ENCODE results near the gene DNAH8. TPM values are rescaled to one million over a fixed set of nuclear protein-coding genes. Genes with fewer than 3 reads are reported as not detected.

Gene DNAH8
- total RNA-seq, 1 donor from 2014 or later, result 1.1 TPM

DNA sequence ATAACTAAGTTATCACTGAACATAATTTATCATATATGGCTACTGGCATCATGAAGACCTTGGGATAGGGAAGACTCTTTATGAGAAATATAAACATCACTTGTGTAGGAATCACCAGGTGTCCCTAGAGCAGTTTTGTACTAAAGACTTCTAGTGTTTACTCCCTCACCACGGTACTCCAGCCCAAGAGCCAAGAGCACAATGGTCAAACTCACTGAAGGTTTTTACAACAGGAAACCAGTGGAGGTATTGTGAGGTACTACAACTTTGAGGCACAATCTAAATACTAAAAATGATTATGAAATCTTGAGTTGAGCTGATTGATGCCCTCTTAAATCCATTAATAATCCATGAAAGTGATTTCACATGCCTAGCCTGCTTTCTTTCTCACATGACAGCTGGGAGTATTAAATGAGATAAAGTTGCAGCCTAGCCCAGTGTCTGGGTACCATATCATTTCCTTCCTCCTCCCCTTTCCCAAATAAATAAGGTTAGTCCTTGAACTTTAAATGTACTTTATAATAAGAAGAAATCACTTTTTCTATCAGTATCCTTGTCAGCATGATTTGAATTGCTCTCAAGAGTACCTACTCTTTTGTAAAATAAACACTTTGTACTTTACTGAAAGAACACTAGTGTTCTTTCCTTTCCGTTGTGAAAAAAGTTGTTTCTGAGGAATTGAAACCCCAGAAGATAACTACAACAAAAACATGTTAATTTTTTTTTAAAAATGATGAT is 38.7 kb upstream of the DNAH8 start:
- H3K27ac ChIP-seq, result no peak overlapping the region
- H3K79me2 ChIP-seq (ENCODE audit: low read depth), result no peaks in the 10 kb centered on the region
- no peaks in the 10 kb centered on the region for H3K27me3 Mint-ChIP-seq (ENCODE audit: insufficient read depth, low read depth)
- H3K27me3 ChIP-seq, result no peaks in the 10 kb centered on the region
- no peak overlapping the region for H3K9ac ChIP-seq
- TF ChIP-seq EZH2 (IDR thresholded peaks at IDR 0.05), result no peak
- TF ChIP-seq, protein P1, sequence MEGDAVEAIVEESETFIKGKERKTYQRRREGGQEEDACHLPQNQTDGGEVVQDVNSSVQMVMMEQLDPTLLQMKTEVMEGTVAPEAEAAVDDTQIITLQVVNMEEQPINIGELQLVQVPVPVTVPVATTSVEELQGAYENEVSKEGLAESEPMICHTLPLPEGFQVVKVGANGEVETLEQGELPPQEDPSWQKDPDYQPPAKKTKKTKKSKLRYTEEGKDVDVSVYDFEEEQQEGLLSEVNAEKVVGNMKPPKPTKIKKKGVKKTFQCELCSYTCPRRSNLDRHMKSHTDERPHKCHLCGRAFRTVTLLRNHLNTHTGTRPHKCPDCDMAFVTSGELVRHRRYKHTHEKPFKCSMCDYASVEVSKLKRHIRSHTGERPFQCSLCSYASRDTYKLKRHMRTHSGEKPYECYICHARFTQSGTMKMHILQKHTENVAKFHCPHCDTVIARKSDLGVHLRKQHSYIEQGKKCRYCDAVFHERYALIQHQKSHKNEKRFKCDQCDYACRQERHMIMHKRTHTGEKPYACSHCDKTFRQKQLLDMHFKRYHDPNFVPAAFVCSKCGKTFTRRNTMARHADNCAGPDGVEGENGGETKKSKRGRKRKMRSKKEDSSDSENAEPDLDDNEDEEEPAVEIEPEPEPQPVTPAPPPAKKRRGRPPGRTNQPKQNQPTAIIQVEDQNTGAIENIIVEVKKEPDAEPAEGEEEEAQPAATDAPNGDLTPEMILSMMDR (IDR thresholded peaks at IDR 0.05), result no peak
- no peak for TF ChIP-seq EZH2phosphoT487 (IDR thresholded peaks at IDR 0.05)
- no peak overlapping the region for H3K4me3 ChIP-seq
- DNase-seq (ENCODE audit: low spot score), result no peak
- no peaks in the 10 kb centered on the region for H3K4me1 ChIP-seq
- H3K9me3 ChIP-seq (ENCODE audit: low read depth), result no peaks in the 10 kb centered on the region
- no peak overlapping the region for H2AFZ ChIP-seq (replicated peaks)
- no peak overlapping the region for H3K27ac Mint-ChIP-seq
- H3K36me3 Mint-ChIP-seq, result peaks cover 27% of the 10 kb centered on the region
- no peaks in the 10 kb centered on the region for H3K9me3 Mint-ChIP-seq
- no peak overlapping the region for H3K4me2 ChIP-seq
- H3K36me3 ChIP-seq, result peaks cover 10% of the 10 kb centered on the region
- no peaks in the 10 kb centered on the region for H3K4me1 Mint-ChIP-seq
- H3K4me3 Mint-ChIP-seq, result no peak overlapping the region
- H4K20me1 ChIP-seq (ENCODE audit: low read depth), result peaks cover 16% of the 10 kb centered on the region
- H3F3A ChIP-seq (ENCODE audit: low read depth), result peaks cover 28% of the 10 kb centered on the region

DNA sequence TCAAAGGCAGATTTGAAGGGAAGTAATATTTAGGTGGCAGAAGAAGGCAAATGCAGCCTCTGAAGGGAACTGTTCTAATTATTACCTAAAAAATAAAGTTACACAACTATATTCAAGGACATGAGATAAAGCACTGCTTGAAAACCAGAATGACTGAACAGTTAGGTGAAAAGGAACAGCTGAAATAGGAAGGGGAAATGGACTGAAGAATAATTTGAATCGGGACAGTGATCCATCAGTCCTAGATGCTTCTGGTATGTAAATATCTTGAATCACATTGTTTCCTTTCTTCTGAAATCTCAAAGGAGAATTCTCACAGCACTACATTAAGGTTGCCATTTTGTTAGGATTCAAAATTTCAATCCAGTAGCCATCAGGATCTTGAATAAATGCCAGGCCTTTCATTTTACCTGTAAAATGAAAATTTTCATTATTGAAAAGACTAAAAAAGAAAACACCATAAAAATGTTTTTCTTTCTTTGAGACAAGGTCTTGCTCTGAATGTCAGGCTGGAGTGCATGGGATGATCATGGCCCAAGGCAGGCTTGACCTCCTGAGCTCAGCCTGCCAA is 38.1 kb upstream of the DNAH8 start:
- Histone ChIP-seq H3K79me2 (ENCODE audit: low read depth) (no peaks in the 10 kb centered on the region), H3K9me3 (ENCODE audit: low read depth) (no peaks in the 10 kb centered on the region), H3K27me3 (no peaks in the 10 kb centered on the region), H4K20me1 (ENCODE audit: low read depth) (peaks cover 15% of the 10 kb centered on the region), H3K9ac (no peak overlapping the region), H3K4me3 (no peak overlapping the region), H3K4me2 (no peak overlapping the region), H3K36me3 (peaks cover 13% of the 10 kb centered on the region), H3K27ac (no peak overlapping the region), H2AFZ (replicated peaks) (no peak overlapping the region), H3K4me1 (no peaks in the 10 kb centered on the region), H3F3A (ENCODE audit: low read depth) (peaks cover 27% of the 10 kb centered on the region)
- H3K4me1 Mint-ChIP-seq, result no peaks in the 10 kb centered on the region
- no peak overlapping the region for H3K27ac Mint-ChIP-seq
- H3K9me3 Mint-ChIP-seq, result no peaks in the 10 kb centered on the region
- DNase-seq (ENCODE audit: low spot score), result no peak
- no peak overlapping the region for H3K4me3 Mint-ChIP-seq
- peaks cover 33% of the 10 kb centered on the region for H3K36me3 Mint-ChIP-seq
- TF ChIP-seq, protein P1 (IDR thresholded peaks at IDR 0.05), result no peak
- no peak for TF ChIP-seq EZH2 (IDR thresholded peaks at IDR 0.05)
- TF ChIP-seq EZH2phosphoT487 (IDR thresholded peaks at IDR 0.05), result no peak
- H3K27me3 Mint-ChIP-seq (ENCODE audit: insufficient read depth, low read depth), result no peaks in the 10 kb centered on the region

DNA sequence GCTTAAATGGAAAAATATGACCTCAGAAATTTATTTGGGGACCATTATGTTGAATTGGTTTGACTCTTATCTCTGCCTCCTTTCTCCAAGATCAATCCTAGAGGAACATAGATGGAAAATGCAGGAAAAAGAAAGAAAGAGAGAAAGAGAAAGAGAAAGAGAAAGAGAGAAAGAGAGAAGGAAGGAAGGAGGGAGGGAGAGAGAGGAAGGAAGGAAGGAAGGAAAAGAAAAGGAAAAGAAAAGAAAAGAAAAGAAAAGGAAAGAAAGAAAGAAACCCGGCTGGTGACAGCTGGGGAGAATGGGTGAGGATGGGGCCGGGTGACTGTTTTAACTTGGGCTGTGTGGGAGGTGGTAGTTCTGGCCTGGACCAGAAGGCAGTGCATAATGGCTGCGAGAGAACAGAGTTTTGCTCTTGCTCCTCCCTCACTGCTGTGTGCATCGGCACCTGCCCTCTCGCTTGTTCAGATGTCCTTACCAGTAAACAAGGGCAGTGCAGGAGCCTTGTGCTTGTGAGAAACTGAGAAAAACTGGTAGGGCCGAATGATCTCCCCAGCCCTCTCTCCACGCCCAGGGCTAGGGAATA is 36.8 kb upstream of the DNAH8 start:
- no peaks in the 10 kb centered on the region for H3K27me3 Mint-ChIP-seq (ENCODE audit: insufficient read depth, low read depth)

More for the DNA sequence above, 36.8 kb upstream of the DNAH8 start:
- no peak overlapping the region for H3K4me2 ChIP-seq
- no peaks in the 10 kb centered on the region for H3K4me1 ChIP-seq
- Mint-ChIP-seq H3K4me1 (no peaks in the 10 kb centered on the region), H3K27ac (no peak overlapping the region), H3K9me3 (no peaks in the 10 kb centered on the region), H3K36me3 (peaks cover 39% of the 10 kb centered on the region), H3K4me3 (no peak overlapping the region)
- peaks cover 20% of the 10 kb centered on the region for H4K20me1 ChIP-seq (ENCODE audit: low read depth)
- H3K9me3 ChIP-seq (ENCODE audit: low read depth), result no peaks in the 10 kb centered on the region
- TF ChIP-seq EZH2 (IDR thresholded peaks at IDR 0.05), result no peak
- TF ChIP-seq, protein P1 (IDR thresholded peaks at IDR 0.05), result no peak
- TF ChIP-seq EZH2phosphoT487 (IDR thresholded peaks at IDR 0.05), result no peak
- no peak for DNase-seq (ENCODE audit: low spot score)
- no peak overlapping the region for H3K9ac ChIP-seq
- no peaks in the 10 kb centered on the region for H3K27me3 ChIP-seq
- peaks cover 25% of the 10 kb centered on the region for H3K36me3 ChIP-seq
- H3F3A ChIP-seq (ENCODE audit: low read depth), result peaks cover 20% of the 10 kb centered on the region
- no peak overlapping the region for H2AFZ ChIP-seq (replicated peaks)
- no peak overlapping the region for H3K4me3 ChIP-seq
- H3K79me2 ChIP-seq (ENCODE audit: low read depth), result no peaks in the 10 kb centered on the region
- no peak overlapping the region for H3K27ac ChIP-seq

Data from neural progenitor cell (in vitro differentiated cells).